ENCODE measurements around the gene TF.

The TF gene

DNA sequence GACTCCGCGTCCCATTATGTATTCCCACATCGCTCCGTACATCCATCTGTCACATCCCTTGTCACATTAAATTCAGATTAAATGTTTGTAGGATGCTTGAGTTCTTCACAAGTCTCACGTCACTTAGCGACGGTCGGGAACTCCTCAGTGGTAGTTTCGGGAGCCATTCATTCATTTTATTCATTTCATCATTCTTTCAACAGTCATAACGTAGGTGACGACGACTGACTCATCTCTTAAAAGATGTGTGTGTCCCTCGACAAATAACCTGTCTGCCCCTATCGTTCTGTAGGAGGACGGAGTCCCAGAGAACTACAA, 59.1 kb downstream of the TF start:
- H3K27me3 ChIP-seq (replicated peaks in 2 of 5; ENCODE audit: control insufficient read depth in 4 of 5, insufficient read depth in 5 of 5, low read length in 4 of 5): peaks cover 0 to 9% (median 0%) of the 10 kb centered on the region in 5 experiments
- H3K9me3 ChIP-seq (ENCODE audit: control extremely low read depth in 1 of 5, control insufficient read depth in 4 of 5, insufficient read depth in 2 of 5, low read depth in 1 of 5, low read length in 4 of 5): no peaks in the 10 kb centered on the region
- H3K36me3 ChIP-seq (ENCODE audit: control insufficient read depth in 4 of 4, insufficient read depth in 4 of 4, low read length in 3 of 4): peaks cover 0 to 19% (median 10%) of the 10 kb centered on the region in 4 experiments
- ChIA-PET POLR2A (no interaction called here), CTCF (interaction anchor here (4.0 kb wide), 1 partner anchor 12 kb away, joined by 13 read pairs; no protein-coding TSS in a partner anchor)
- DNase-seq: no peak
- peak overlapping the region; percentile 71 to 99 (median 95) for H3K4me3 ChIP-seq (ENCODE audit: control insufficient read depth in 1 of 7, extremely low read depth in 1 of 7, insufficient read depth in 4 of 7, low read depth in 2 of 7, low read length in 6 of 7)
- 33% methylated on average over 10 of the region's 15 CpGs for WGBS (ENCODE audit: insufficient coverage)
- no peak overlapping the region for H3K27ac ChIP-seq (ENCODE audit: insufficient read depth in 1 of 2, low read depth in 1 of 2, low read length in 2 of 2, poor library complexity in 1 of 2, severe bottlenecking in 2 of 2)
- H3K4me1 ChIP-seq (ENCODE audit: control extremely low read depth in 1 of 4, control insufficient read depth in 4 of 4, insufficient read depth in 4 of 4, low read length in 3 of 4): peaks cover 5 to 14% (median 8%) of the 10 kb centered on the region in 4 experiments

- POLR2A ChIA-PET: no interaction called here
- CTCF ChIA-PET: interaction anchor here (4.0 kb wide), 1 partner anchor 12 kb away, joined by 13 read pairs; no protein-coding TSS in a partner anchor
- Histone ChIP-seq H3K4me1 (ENCODE audit: control extremely low read depth in 1 of 4, control insufficient read depth in 4 of 4, insufficient read depth in 4 of 4, low read length in 3 of 4) (peaks cover 5 to 14% (median 8%) of the 10 kb centered on the region in 4 experiments), H3K27me3 (replicated peaks in 2 of 5; ENCODE audit: control insufficient read depth in 4 of 5, insufficient read depth in 5 of 5, low read length in 4 of 5) (peaks cover 0 to 7% (median 0%) of the 10 kb centered on the region in 5 experiments), H3K36me3 (ENCODE audit: control insufficient read depth in 4 of 4, insufficient read depth in 4 of 4, low read length in 3 of 4) (peaks cover under 1 to 23% (median 12%) of the 10 kb centered on the region in 4 experiments), H3K9me3 (ENCODE audit: control extremely low read depth in 1 of 5, control insufficient read depth in 4 of 5, insufficient read depth in 2 of 5, low read depth in 1 of 5, low read length in 4 of 5) (no peaks in the 10 kb centered on the region), H3K27ac (ENCODE audit: insufficient read depth in 1 of 2, low read depth in 1 of 2, low read length in 2 of 2, poor library complexity in 1 of 2, severe bottlenecking in 2 of 2) (peak within 1 kb of the TSS in 1 of 2 experiments; percentile 60), H3K4me3 (ENCODE audit: control insufficient read depth in 1 of 7, extremely low read depth in 1 of 7, insufficient read depth in 4 of 7, low read depth in 2 of 7, low read length in 6 of 7) (peak within 1 kb of the TSS; percentile 71 to 99 (median 95))
- 0% methylated on average over 36 of the region's 53 CpGs for WGBS (ENCODE audit: insufficient coverage)
- peak; percentile 94 to 96 (median 95) for DNase-seq
Observed at GRCh38 chr3:133805702-133806475, 59.7 kb downstream of the TF start, which contains the start of gene SRPRB. Gene SRPRB (plus strand): TSS chr3:133805815. CDS start chr3:133805849, 34 bp downstream.

- CTCF ChIA-PET: interaction anchor here (0.8 to 1.3 kb wide), 2 partner anchors 9 to 399 kb away, joined by 3 to 6 read pairs; no protein-coding TSS in a partner anchor
Observed at GRCh38 chr3:133812872-133813271, 66.7 kb downstream of the TF start.

DNA sequence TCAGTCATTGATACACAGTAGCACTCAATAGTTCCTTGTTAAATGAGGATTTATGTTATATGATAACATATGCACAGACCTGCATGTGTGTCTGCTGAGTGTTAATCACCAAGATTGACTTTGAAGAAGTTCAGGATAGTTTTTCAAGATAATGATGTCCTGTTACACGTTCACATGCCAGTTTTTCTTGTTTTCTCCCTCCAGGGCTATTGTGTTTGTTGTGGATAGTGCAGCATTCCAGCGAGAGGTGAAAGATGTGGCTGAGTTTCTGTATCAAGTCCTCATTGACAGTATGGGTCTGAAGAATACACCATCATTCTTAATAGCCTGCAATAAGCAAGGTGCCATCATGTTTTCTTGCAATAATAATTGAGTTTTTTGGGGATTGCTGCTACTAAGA, 69.2 kb downstream of the TF start:
- Histone ChIP-seq H3K4me1 (ENCODE audit: control extremely low read depth in 1 of 4, control insufficient read depth in 4 of 4, insufficient read depth in 4 of 4, low read length in 3 of 4) (peaks cover 0 to 2% (median 0%) of the 10 kb centered on the region in 4 experiments), H3K4me3 (ENCODE audit: control insufficient read depth in 1 of 7, extremely low read depth in 1 of 7, insufficient read depth in 4 of 7, low read depth in 2 of 7, low read length in 6 of 7) (no peak overlapping the region), H3K27ac (ENCODE audit: insufficient read depth in 1 of 2, low read depth in 1 of 2, low read length in 2 of 2, poor library complexity in 1 of 2, severe bottlenecking in 2 of 2) (no peak overlapping the region), H3K9me3 (ENCODE audit: control extremely low read depth in 1 of 5, control insufficient read depth in 4 of 5, insufficient read depth in 2 of 5, low read depth in 1 of 5, low read length in 4 of 5) (no peaks in the 10 kb centered on the region), H3K36me3 (ENCODE audit: control insufficient read depth in 4 of 4, insufficient read depth in 4 of 4, low read length in 3 of 4) (peaks cover 27 to 70% (median 49%) of the 10 kb centered on the region in 4 experiments), H3K27me3 (replicated peaks in 2 of 5; ENCODE audit: control insufficient read depth in 4 of 5, insufficient read depth in 5 of 5, low read length in 4 of 5) (no peaks in the 10 kb centered on the region)
- WGBS (ENCODE audit: insufficient coverage): 100% methylated on average over 1 of the region's 2 CpGs
- CTCF ChIA-PET: interaction anchor here (0.9 to 1.4 kb wide), 2 partner anchors 152 to 214 kb away, joined by 3 read pairs; no protein-coding TSS in a partner anchor
- POLR2A ChIA-PET: no interaction called here
- no peak for DNase-seq

More at GRCh38 chr3:133812872-133813271, 66.7 kb downstream of the TF start:
- no peaks in the 10 kb centered on the region for H3K27me3 ChIP-seq (replicated peaks in 2 of 5; ENCODE audit: control insufficient read depth in 4 of 5, insufficient read depth in 5 of 5, low read length in 4 of 5)
- POLR2A ChIA-PET: no interaction called here
- no peak overlapping the region for H3K27ac ChIP-seq (ENCODE audit: insufficient read depth in 1 of 2, low read depth in 1 of 2, low read length in 2 of 2, poor library complexity in 1 of 2, severe bottlenecking in 2 of 2)
- DNase-seq: no peak
- no peaks in the 10 kb centered on the region for H3K9me3 ChIP-seq (ENCODE audit: control extremely low read depth in 1 of 5, control insufficient read depth in 4 of 5, insufficient read depth in 2 of 5, low read depth in 1 of 5, low read length in 4 of 5)
- H3K36me3 ChIP-seq (ENCODE audit: control insufficient read depth in 4 of 4, insufficient read depth in 4 of 4, low read length in 3 of 4): peaks cover 23 to 69% (median 45%) of the 10 kb centered on the region in 4 experiments
- WGBS (ENCODE audit: insufficient coverage): 100% methylated on average over 1 of the region's 1 CpG
- no peaks in the 10 kb centered on the region for H3K4me1 ChIP-seq (ENCODE audit: control extremely low read depth in 1 of 4, control insufficient read depth in 4 of 4, insufficient read depth in 4 of 4, low read length in 3 of 4)
- no peak overlapping the region for H3K4me3 ChIP-seq (ENCODE audit: control insufficient read depth in 1 of 7, extremely low read depth in 1 of 7, insufficient read depth in 4 of 7, low read depth in 2 of 7, low read length in 6 of 7)

DNA sequence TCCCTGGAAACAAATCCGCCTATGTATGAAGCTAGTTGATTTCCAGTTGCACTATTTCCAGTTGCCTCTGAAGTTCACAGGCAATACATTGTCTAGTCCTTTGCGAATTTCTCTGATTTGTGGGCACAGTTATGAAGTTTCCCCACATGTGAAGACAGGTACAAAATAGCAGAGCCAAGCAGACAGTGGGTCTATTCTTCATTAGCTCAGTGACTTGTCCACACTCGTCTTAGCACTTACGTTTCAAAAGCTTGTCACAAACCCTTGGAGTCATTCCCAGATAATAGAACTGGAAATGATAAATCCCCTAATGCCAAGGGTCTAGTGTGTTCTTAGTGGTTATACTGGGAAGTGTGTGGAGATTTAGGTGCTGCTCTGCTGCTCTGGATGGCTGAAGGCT, 73.9 kb downstream of the TF start:
- no peak for DNase-seq
- Histone ChIP-seq H3K4me1 (ENCODE audit: control extremely low read depth in 1 of 4, control insufficient read depth in 4 of 4, insufficient read depth in 4 of 4, low read length in 3 of 4) (peaks cover 0 to 2% (median 0%) of the 10 kb centered on the region in 4 experiments), H3K27me3 (replicated peaks in 2 of 5; ENCODE audit: control insufficient read depth in 4 of 5, insufficient read depth in 5 of 5, low read length in 4 of 5) (no peaks in the 10 kb centered on the region), H3K4me3 (ENCODE audit: control insufficient read depth in 1 of 7, extremely low read depth in 1 of 7, insufficient read depth in 4 of 7, low read depth in 2 of 7, low read length in 6 of 7) (no peak overlapping the region), H3K27ac (ENCODE audit: insufficient read depth in 1 of 2, low read depth in 1 of 2, low read length in 2 of 2, poor library complexity in 1 of 2, severe bottlenecking in 2 of 2) (no peak overlapping the region), H3K36me3 (ENCODE audit: control insufficient read depth in 4 of 4, insufficient read depth in 4 of 4, low read length in 3 of 4) (peaks cover 20 to 83% (median 65%) of the 10 kb centered on the region in 4 experiments), H3K9me3 (ENCODE audit: control extremely low read depth in 1 of 5, control insufficient read depth in 4 of 5, insufficient read depth in 2 of 5, low read depth in 1 of 5, low read length in 4 of 5) (no peaks in the 10 kb centered on the region)
- POLR2A ChIA-PET: interaction anchor here (0.6 kb wide), 1 partner anchor 214 kb away, joined by 4 read pairs; no protein-coding TSS in a partner anchor
- 93% methylated on average over 4 of the region's 4 CpGs for WGBS (ENCODE audit: insufficient coverage)
- CTCF ChIA-PET: interaction anchor here (0.7 to 1.6 kb wide), 8 partner anchors 13 to 381 kb away, joined by 3 to 6 read pairs (median 3); no protein-coding TSS in a partner anchor

GRCh38 chr3:133820889-133821675, 74.9 kb downstream of the TF start:
- H3K4me1 ChIP-seq (ENCODE audit: control extremely low read depth in 1 of 4, control insufficient read depth in 4 of 4, insufficient read depth in 4 of 4, low read length in 3 of 4): peaks cover 0 to 2% (median 0%) of the 10 kb centered on the region in 4 experiments
- H3K36me3 ChIP-seq (ENCODE audit: control insufficient read depth in 4 of 4, insufficient read depth in 4 of 4, low read length in 3 of 4): peaks cover 13 to 77% (median 60%) of the 10 kb centered on the region in 4 experiments
- H3K27me3 ChIP-seq (replicated peaks in 2 of 5; ENCODE audit: control insufficient read depth in 4 of 5, insufficient read depth in 5 of 5, low read length in 4 of 5): no peaks in the 10 kb centered on the region
- H3K9me3 ChIP-seq (ENCODE audit: control extremely low read depth in 1 of 5, control insufficient read depth in 4 of 5, insufficient read depth in 2 of 5, low read depth in 1 of 5, low read length in 4 of 5): no peaks in the 10 kb centered on the region
- H3K27ac ChIP-seq (ENCODE audit: insufficient read depth in 1 of 2, low read depth in 1 of 2, low read length in 2 of 2, poor library complexity in 1 of 2, severe bottlenecking in 2 of 2): no peak overlapping the region
- 100% methylated on average over 2 of the region's 3 CpGs for WGBS (ENCODE audit: insufficient coverage)
- ChIA-PET POLR2A (no interaction called here), CTCF (interaction anchor here (0.6 to 1.6 kb wide), 4 partner anchors 108 to 380 kb away, joined by 3 to 6 read pairs (median 3); no protein-coding TSS in a partner anchor)
- no peak overlapping the region for H3K4me3 ChIP-seq (ENCODE audit: control insufficient read depth in 1 of 7, extremely low read depth in 1 of 7, insufficient read depth in 4 of 7, low read depth in 2 of 7, low read length in 6 of 7)
- DNase-seq: no peak

Measured in common myeloid progenitor, CD34-positive (primary cell).